Measurements from ENCODE around the gene NR1I2. TPM values are rescaled to one million over a fixed set of nuclear protein-coding genes. Genes with fewer than 3 reads are reported as not detected.

Gene NR1I2
- total RNA-seq, 6 experiments from 2014 or later, result not detected

- Mint-ChIP-seq H3K4me3 (no peak overlapping the region), H3K36me3 (ENCODE audit: low read depth) (peaks cover 8% of the 10 kb centered on the region), H3K27me3 (ENCODE audit: insufficient read depth) (peaks cover 19% of the 10 kb centered on the region), H3K9me3 (peaks cover 20% of the 10 kb centered on the region), H3K27ac (no peak overlapping the region), H3K4me1 (ENCODE audit: low read depth) (no peaks in the 10 kb centered on the region)
- DNase-seq, result no peak
- no peak for TF ChIP-seq CTCF (IDR thresholded peaks at IDR 0.05)
Measured at GRCh38 chr3:119762876-119763275, 19.0 kb upstream of the NR1I2 start.

GRCh38 chr3:119763466-119763865 is 18.4 kb upstream of the NR1I2 start:
- Mint-ChIP-seq H3K27ac (no peak overlapping the region), H3K4me1 (ENCODE audit: low read depth) (no peaks in the 10 kb centered on the region), H3K36me3 (ENCODE audit: low read depth) (peaks cover 8% of the 10 kb centered on the region), H3K27me3 (ENCODE audit: insufficient read depth) (peaks cover 19% of the 10 kb centered on the region), H3K4me3 (no peak overlapping the region), H3K9me3 (peaks cover 20% of the 10 kb centered on the region)
- TF ChIP-seq CTCF (IDR thresholded peaks at IDR 0.05), result no peak
- no peak for DNase-seq

- H3K4me3 Mint-ChIP-seq, result no peak overlapping the region
- TF ChIP-seq CTCF (IDR thresholded peaks at IDR 0.05), result no peak
- H3K4me1 Mint-ChIP-seq (ENCODE audit: low read depth), result no peaks in the 10 kb centered on the region
- no peak for DNase-seq
- no peak overlapping the region for H3K27ac Mint-ChIP-seq
- H3K27me3 Mint-ChIP-seq (ENCODE audit: insufficient read depth), result peaks cover 19% of the 10 kb centered on the region
- H3K9me3 Mint-ChIP-seq, result peaks cover 20% of the 10 kb centered on the region
- H3K36me3 Mint-ChIP-seq (ENCODE audit: low read depth), result peaks cover 8% of the 10 kb centered on the region
Measured at GRCh38 chr3:119765239-119765638, 16.7 kb upstream of the NR1I2 start.

- Mint-ChIP-seq H3K27me3 (ENCODE audit: insufficient read depth) (peaks cover 15% of the 10 kb centered on the region), H3K27ac (no peak overlapping the region), H3K9me3 (no peaks in the 10 kb centered on the region), H3K36me3 (ENCODE audit: low read depth) (no peaks in the 10 kb centered on the region), H3K4me1 (ENCODE audit: low read depth) (no peaks in the 10 kb centered on the region), H3K4me3 (no peak overlapping the region)
- DNase-seq, result no peak
- TF ChIP-seq CTCF (IDR thresholded peaks at IDR 0.05), result no peak
Measured at GRCh38 chr3:119767936-119768601, 13.8 kb upstream of the NR1I2 start.

- TF ChIP-seq CTCF (IDR thresholded peaks at IDR 0.05), result no peak
- H3K9me3 Mint-ChIP-seq, result no peaks in the 10 kb centered on the region
- no peaks in the 10 kb centered on the region for H3K36me3 Mint-ChIP-seq (ENCODE audit: low read depth)
- no peak overlapping the region for H3K27ac Mint-ChIP-seq
- no peaks in the 10 kb centered on the region for H3K4me1 Mint-ChIP-seq (ENCODE audit: low read depth)
- H3K4me3 Mint-ChIP-seq, result no peak overlapping the region
- DNase-seq, result no peak
- peaks cover 20% of the 10 kb centered on the region for H3K27me3 Mint-ChIP-seq (ENCODE audit: insufficient read depth)
Measured at GRCh38 chr3:119768668-119769393, 13.1 kb upstream of the NR1I2 start.

All from HFFc6 (cell line).